B cell (primary cell): ENCODE measurements around the gene NFATC1.

Source experiments
- CTCF ChIP-seq: fragments of 200-600 bp; IDR thresholded peaks from one replicate; pipeline ENCODE4 v1.8.0; 2022; ENCODE audit warnings: antibody characterized with exemption, mild to moderate bottlenecking
- EZH2 ChIP-seq: IDR thresholded peaks from 2 replicates; pipeline ENCODE4 v1.6.1; 2012; ENCODE audit warnings: borderline replicate concordance, low read depth, mild to moderate bottlenecking, moderate library complexity, low read length; ENCODE audit not compliant: insufficient read depth, poor library complexity, severe bottlenecking

GRCh38 chr18:79373736-79374135, 22.0 kb upstream of the NFATC1 start:
- TF ChIP-seq CTCF (no peak), EZH2 (no peak)
